Peyer's patch (tissue), 4 donors: Measurements from ENCODE around the gene TSGA10.

ENCODE experiments used
- CTCF ChIP-seq, 6 experiments: fragments of 450-650 bp in 4 of 6; fragments of 200-600 bp in 2 of 6; sonication (generic) in 1 of 6; IDR thresholded peaks; one replicate each; pipeline ENCODE4 v1.5.1; 2017 to 2019; ENCODE audit warnings: antibody characterized with exemption in 6 of 6, mild to moderate bottlenecking in 3 of 6, moderate library complexity in 1 of 6
- POLR2A ChIP-seq, 2 donors: fragments of 450-650 bp; IDR thresholded peaks; one replicate each; pipeline ENCODE4 v1.5.1; 2017; ENCODE audit warnings: antibody characterized with exemption in 2 of 2, mild to moderate bottlenecking in 2 of 2, moderate library complexity in 2 of 2

DNA sequence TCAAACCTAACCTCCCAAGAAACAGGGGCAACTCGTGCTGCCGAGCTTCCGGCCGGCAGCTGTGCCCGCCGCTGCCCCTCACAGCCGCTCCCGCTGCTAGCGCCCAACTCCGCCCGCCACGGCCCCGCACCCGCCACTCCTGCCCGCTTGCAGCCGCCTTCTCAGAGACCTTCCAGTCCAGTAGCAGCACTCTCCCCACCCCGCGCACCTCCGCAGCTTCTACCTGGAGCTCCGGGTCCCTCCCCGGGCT, 14.0 kb downstream of the TSGA10 start:
- no peak for TF ChIP-seq CTCF (IDR thresholded peaks at IDR 0.05)
- TF ChIP-seq POLR2A (IDR thresholded peaks at IDR 0.05): no peak
